ENCODE data around the gene ADAMTS10. TPM values are rescaled to one million over a fixed set of nuclear protein-coding genes. Genes with fewer than 3 reads are reported as not detected.

The ADAMTS10 gene
- total RNA-seq, 1 experiment from 2014 or later = 26.5 TPM

- H2BK15ac ChIP-seq (ENCODE audit: low read depth, low read length) = no peak overlapping the region
- no peak overlapping the region for H2BK20ac ChIP-seq (ENCODE audit: low read depth, low read length, poor library complexity, severe bottlenecking)
- Mint-ChIP-seq H3K27me3 (ENCODE audit: low read depth) (peaks cover 31% of the 10 kb centered on the region), H3K4me3 (no peak overlapping the region; a peak in 1 of 5 replicates), H3K27ac (no peak overlapping the region), H3K9me3 (no peaks in the 10 kb centered on the region), H3K4me1 (peaks cover 2 to 7% of the 10 kb centered on the region in 2 experiments), H3K36me3 (ENCODE audit: insufficient read depth in 1 of 3, low read depth in 3 of 3) (no peaks in the 10 kb centered on the region)
- H3K9me3 ChIP-seq (ENCODE audit: control insufficient read depth, low read depth, low read length) = no peaks in the 10 kb centered on the region
- H2AK5ac ChIP-seq (ENCODE audit: insufficient read length, low read length) = no peak overlapping the region
- no peak overlapping the region for H3K23ac ChIP-seq (ENCODE audit: insufficient read length, low read depth, low read length)
- no peak overlapping the region for H3K14ac ChIP-seq (ENCODE audit: insufficient read depth, low read length)
- WGBS (ENCODE audit: extremely low coverage, insufficient read length, low lambda C conversion rate) = no CpG with 5 or more reads among the region's 71 CpGs
- no peak overlapping the region for H3K4ac ChIP-seq (ENCODE audit: low read depth, low read length)
- H4K20me1 ChIP-seq (ENCODE audit: control insufficient read depth, insufficient read depth, insufficient read length) = no peaks in the 10 kb centered on the region
- no peaks in the 10 kb centered on the region for H3K79me2 ChIP-seq (ENCODE audit: insufficient read depth, low read length)
- DNase-seq = no peak
- no peak overlapping the region for H3K18ac ChIP-seq (ENCODE audit: insufficient read length, low read depth, low read length)
- H2BK12ac ChIP-seq (ENCODE audit: insufficient read length, low read depth, low read length) = no peak overlapping the region
- no peaks in the 10 kb centered on the region for H3K4me1 ChIP-seq (ENCODE audit: insufficient read depth, low read length)
- H4K91ac ChIP-seq (ENCODE audit: insufficient read length, low read depth, low read length) = no peak overlapping the region
- H3K27me3 ChIP-seq (ENCODE audit: insufficient read depth, low read length) = no peaks in the 10 kb centered on the region
- no peaks in the 10 kb centered on the region for H3K23me2 ChIP-seq (ENCODE audit: insufficient read length, low read depth, low read length, poor library complexity, severe bottlenecking)
- no peak overlapping the region for H3K56ac ChIP-seq (ENCODE audit: insufficient read length, low read depth, low read length)
- no peak overlapping the region for H2AFZ ChIP-seq (ENCODE audit: low read length)
- H3T11ph ChIP-seq (ENCODE audit: low read length) = no peak overlapping the region
- no peak overlapping the region for H4K5ac ChIP-seq (ENCODE audit: insufficient read length, low read depth, low read length)
- TF ChIP-seq CTCF (conservative IDR thresholded peaks at IDR 0.05) = no peak
- H2BK120ac ChIP-seq (ENCODE audit: low read depth, low read length, poor library complexity, severe bottlenecking) = no peak overlapping the region
- no peak overlapping the region for H2BK5ac ChIP-seq (ENCODE audit: insufficient read length, low read length)
- H3K79me1 ChIP-seq (ENCODE audit: insufficient read depth, low read depth, low read length, poor library complexity, severe bottlenecking) = no peaks in the 10 kb centered on the region
- no peak overlapping the region for H3K9ac ChIP-seq (ENCODE audit: extremely low read depth, insufficient read length, low read length)
- no peak overlapping the region for H3K27ac ChIP-seq (ENCODE audit: insufficient read length, low read depth, low read length)
- H4K8ac ChIP-seq (replicated peaks; ENCODE audit: insufficient read length, low read depth, low read length) = no peak overlapping the region
- no peak overlapping the region for H3K4me2 ChIP-seq (ENCODE audit: insufficient read depth, insufficient read length, low read length)
These were observed 25.3 kb downstream of the ADAMTS10 start for GRCh38 chr19:8584965-8585893.

Data from H9 (cell line).